ENCODE results near the gene BCKDHB.
"Not testable (repeated sequence)": the region's sequence is repeated elsewhere in the genome, so short reads cannot be mapped to it uniquely, and the experiment has no call there.

The BCKDHB gene

DNA sequence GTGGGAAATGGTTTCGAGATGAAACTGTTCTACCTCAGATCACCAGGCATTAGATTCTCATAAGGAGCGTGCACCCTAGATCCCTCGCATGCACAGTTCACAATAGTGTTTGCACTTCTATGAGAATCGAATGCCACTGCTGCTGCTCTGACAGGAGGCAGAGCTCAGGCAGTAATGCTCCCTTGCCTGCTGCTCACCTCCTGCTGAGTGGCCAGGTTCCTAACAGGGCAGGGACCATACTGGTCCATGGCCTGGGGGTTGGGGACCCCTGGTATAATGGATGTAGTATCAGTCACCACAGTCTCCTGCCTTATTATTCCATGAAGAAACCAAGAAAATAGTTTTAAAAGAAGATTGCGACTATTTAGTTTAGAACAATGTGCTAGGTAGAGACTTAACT, 127.5 kb downstream of the BCKDHB start:
- in situ Hi-C loops (cut with HindIII; ENCODE audit: low pct_ligation_motif_present, low pct_unique_long_range_greater_than_20kb, low sequenced_read_pairs): no loop called here
- no peak for DNase-seq

DNA sequence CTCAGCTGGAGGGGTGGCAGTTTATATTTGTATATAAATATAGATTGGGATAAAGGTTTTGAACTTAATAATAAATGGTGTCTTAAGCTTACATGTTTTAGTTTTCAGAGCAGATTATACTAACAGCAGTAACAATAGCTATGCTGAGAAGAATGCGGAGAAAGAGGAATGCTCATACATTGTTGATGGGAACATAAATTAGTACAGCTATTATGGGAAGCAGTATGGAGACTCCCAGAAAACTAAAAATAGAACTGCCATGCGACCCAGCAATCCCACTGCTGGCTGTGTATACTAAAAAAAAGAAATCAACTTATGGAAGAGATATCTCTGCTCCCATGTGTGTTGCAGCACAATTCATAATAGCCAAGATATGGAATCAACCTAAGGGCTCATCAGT, 127.9 kb downstream of the BCKDHB start:
- no peak for DNase-seq
- in situ Hi-C loops (cut with HindIII; ENCODE audit: low pct_ligation_motif_present, low pct_unique_long_range_greater_than_20kb, low sequenced_read_pairs): no loop called here

DNA sequence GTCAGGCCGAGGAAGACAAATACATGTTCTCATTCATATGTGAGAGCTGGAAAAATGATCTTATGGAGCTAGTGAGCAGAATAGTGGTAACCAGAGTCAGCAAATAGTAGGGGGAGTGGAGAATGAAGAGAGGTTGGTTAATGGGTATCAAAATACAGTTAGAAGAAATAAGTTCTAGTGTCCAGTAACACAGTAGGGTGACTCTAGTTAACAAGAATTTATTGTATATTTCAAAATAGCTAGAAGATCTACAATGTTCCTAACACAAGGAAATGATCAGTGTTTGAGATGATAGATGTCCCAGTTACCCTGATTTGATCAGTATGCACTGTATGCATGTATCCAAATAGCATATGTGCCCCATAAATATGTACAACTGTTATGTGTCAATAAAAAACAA, 128.4 kb downstream of the BCKDHB start:
- DNase-seq: no peak
- in situ Hi-C loops (cut with HindIII; ENCODE audit: low pct_ligation_motif_present, low pct_unique_long_range_greater_than_20kb, low sequenced_read_pairs): no loop called here

DNA sequence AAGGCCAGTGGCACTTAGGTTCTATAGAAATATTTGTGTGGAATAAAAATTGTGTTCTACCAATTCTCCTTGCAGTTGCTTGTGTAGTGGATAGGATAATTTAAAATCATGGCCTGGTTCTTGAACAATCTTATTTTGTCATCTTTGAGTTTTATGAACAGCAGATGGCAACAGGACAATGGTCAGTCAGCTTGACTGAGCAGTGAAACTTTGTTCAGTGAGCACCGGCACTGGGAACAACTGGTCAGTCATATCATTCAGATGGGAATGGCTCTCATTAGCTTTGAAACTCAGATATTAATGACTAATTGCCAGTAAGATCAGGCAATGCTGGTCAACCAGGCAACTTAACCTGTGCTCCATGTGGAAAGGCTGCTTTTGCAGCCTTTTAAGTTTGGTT, 129.2 kb downstream of the BCKDHB start:
- in situ Hi-C loops (cut with HindIII; ENCODE audit: low pct_ligation_motif_present, low pct_unique_long_range_greater_than_20kb, low sequenced_read_pairs): no loop called here
- no peak for DNase-seq

DNA sequence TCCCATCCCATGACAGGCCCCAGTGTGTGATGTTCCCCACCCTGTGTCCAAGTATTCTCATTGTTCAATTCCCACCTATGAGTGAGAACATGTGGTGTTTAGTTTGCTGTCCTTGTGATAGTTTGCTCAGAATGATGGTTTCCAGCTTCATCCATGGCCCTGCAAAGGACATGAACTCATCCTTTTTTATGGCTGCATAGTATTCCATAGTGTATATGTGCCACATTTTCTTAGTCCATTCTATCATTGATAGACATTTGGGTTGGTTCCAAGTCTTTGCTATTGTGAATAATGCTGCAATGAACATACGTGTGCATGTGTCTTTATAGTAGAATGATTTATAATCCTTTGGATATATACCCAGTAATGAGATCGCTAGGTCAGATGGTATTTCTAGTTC, 132.3 kb downstream of the BCKDHB start:
- in situ Hi-C loops (cut with HindIII; ENCODE audit: low pct_ligation_motif_present, low pct_unique_long_range_greater_than_20kb, low sequenced_read_pairs); DNase-seq: not testable (repeated sequence)

DNA sequence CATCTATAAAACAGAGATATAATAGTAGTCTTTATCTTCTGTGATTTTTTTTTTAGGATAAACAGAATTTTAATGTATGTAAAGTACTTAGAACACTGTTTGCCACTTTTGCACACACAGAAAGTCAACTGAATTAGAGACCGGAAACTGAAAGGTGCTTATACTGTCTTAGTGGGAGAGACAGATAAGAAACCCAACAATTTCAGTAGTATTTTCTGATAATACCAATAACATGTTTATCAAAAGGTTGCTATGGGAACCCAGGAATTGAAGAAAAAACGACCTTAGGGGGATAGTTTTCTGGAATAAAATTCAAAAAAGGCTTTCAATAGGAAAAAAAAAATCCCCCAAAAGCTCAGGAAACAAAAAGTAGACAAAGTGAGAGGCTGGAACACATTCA, 138.6 kb downstream of the BCKDHB start:
- no peak for DNase-seq
- in situ Hi-C loops (cut with HindIII; ENCODE audit: low pct_ligation_motif_present, low pct_unique_long_range_greater_than_20kb, low sequenced_read_pairs): no loop called here

DNA sequence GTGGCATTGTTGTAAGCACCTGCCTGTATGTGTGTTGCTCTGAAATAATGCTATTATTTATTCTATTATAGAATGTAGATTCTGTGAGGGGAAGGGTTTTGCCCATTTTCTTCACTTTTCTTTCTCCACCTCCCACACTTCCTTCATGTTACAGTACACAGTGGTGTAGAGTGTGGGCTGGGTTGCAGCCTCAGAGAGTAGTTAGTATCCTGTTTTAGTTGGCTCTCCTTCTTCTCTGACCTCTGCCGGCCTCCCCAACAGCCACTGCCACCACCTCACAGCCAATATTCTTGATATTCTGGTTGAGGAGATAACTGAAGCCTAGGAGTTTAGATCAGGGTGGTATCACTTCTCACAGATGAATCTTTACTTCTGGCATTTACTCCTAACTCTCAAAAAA, 143.4 kb downstream of the BCKDHB start:
- no peak for DNase-seq
- in situ Hi-C loops (cut with HindIII; ENCODE audit: low pct_ligation_motif_present, low pct_unique_long_range_greater_than_20kb, low sequenced_read_pairs): no loop called here

DNA sequence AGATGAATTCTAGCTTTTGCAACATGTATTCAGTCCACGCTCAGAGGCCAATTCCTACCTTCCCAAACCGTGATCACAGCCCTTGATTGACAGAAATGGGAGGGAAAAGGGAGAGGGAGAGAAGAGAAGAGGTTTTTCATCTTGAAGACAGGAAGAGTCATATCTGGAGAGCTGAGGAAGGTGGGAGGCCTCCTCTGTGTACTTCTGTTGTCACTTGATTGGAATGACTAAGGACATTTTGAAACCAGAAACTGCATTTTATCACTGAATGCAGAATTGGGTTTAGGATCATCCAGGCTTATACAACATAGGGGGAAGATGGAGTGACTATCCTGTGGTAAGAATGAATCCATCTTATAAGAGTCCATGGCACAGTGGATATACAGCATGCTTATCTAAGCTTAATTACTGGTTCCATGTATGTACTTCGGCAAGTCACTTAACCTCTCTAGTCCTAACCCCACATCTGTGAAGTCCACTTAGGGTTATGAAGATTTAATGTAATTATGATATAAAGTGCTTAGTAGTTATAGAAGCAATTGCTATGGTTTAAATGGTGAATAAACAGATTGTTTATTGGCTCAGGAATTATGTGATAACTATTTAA, 144.0 kb downstream of the BCKDHB start:
- DNase-seq: no peak

DNA sequence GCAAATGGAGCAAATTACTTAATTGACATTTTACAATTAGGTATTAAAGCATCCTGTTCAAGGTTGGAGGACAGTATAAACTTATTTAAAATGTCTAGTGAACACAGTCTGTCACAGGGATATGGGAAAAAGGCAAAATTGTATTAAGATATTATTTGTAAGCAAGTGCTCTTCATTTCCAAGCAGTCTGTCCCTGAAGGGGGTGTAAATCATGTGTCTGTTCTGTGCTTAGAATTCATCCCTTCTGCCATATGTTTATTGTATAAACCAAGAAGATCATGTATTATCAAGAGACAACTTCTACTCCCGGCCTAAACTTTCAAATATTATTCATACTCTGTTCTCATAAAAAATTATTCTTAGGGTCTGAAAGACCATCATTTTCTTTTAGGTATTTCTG, 144.8 kb downstream of the BCKDHB start:
- DNase-seq: no peak
- in situ Hi-C loops (cut with HindIII; ENCODE audit: low pct_ligation_motif_present, low pct_unique_long_range_greater_than_20kb, low sequenced_read_pairs): no loop called here

More for the DNA sequence above, 144.0 kb downstream of the BCKDHB start:
- in situ Hi-C loops (cut with HindIII; ENCODE audit: low pct_ligation_motif_present, low pct_unique_long_range_greater_than_20kb, low sequenced_read_pairs): no loop called here

DNA sequence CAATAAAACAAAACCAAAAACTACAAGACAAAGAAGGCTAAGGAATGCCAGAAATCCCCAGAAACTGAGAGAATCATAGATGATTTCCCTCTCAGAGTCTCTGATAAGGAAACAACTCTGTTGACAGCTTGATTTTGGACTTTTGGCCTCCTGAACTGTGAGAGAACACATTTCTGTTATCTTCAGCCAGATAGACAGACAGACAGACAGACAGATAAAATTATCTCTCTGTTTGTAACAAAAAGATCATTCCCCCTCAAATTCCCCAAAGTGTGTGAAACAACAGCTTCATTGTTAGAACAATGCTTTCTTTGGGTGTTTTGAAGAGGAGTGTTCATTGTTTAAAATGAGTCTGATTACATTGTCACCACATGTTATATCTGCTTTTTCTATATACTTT, 148.2 kb downstream of the BCKDHB start:
- no peak for DNase-seq
- in situ Hi-C loops (cut with HindIII; ENCODE audit: low pct_ligation_motif_present, low pct_unique_long_range_greater_than_20kb, low sequenced_read_pairs): no loop called here

DNA sequence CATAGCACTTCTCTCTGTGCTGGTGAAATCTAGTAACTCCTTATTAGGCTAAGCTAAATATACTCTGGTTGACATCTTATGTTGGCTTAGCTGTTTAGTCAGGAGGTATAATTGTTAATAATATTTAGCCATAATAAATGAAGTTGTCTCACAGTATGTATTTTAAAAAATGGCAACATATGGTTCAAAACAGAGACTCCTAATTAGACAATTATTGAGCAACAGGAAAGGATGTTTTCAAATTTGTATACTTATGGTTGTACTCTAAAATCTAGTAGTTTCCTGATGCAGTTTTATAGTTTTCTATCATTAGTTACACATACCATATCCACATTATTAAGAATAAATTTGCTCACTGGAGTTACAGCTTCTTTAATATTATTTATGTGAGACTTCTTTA, 150.2 kb downstream of the BCKDHB start:
- DNase-seq: no peak
- in situ Hi-C loops (cut with HindIII; ENCODE audit: low pct_ligation_motif_present, low pct_unique_long_range_greater_than_20kb, low sequenced_read_pairs): no loop called here

DNA sequence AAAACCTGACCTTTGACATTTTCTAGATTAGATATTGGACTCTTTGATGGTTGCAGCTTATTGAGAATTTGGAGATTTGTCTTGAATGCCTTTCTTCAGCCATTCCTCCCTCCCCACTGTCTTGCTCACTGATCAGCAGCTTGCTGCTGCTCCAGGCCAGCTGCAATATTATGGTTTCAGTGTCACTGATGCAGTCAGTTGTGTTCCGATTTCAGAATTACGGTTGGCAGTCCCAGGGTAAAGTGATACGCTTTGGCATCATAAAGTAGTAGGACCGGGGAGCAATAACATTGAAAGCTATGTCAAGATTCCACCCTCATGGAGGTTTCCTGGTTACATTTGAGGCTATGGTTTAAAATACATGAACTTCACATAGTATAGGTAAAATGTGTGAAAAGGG, 152.6 kb downstream of the BCKDHB start:
- in situ Hi-C loops (cut with HindIII; ENCODE audit: low pct_ligation_motif_present, low pct_unique_long_range_greater_than_20kb, low sequenced_read_pairs): no loop called here
- no peak for DNase-seq

DNA sequence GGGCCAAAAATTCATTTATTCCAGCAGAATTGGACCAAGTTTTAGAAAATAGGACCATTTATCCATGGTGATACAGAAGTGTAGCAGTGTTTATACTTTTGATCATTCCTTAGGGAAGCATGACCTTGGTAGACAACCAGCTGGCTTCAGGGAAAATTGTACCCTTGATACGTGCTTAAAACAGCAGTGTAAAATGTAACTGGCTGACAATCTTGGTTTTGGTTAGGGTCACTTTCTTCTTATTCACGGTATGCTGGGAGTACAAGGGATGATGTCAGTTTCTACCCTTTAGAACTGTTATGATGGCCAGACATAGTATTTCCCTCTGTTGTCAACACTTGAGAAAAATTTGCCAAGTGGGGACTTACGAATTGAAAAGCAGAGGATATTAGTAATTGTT, 157.1 kb downstream of the BCKDHB start:
- in situ Hi-C loops (cut with HindIII; ENCODE audit: low pct_ligation_motif_present, low pct_unique_long_range_greater_than_20kb, low sequenced_read_pairs): no loop called here
- DNase-seq: no peak

DNA sequence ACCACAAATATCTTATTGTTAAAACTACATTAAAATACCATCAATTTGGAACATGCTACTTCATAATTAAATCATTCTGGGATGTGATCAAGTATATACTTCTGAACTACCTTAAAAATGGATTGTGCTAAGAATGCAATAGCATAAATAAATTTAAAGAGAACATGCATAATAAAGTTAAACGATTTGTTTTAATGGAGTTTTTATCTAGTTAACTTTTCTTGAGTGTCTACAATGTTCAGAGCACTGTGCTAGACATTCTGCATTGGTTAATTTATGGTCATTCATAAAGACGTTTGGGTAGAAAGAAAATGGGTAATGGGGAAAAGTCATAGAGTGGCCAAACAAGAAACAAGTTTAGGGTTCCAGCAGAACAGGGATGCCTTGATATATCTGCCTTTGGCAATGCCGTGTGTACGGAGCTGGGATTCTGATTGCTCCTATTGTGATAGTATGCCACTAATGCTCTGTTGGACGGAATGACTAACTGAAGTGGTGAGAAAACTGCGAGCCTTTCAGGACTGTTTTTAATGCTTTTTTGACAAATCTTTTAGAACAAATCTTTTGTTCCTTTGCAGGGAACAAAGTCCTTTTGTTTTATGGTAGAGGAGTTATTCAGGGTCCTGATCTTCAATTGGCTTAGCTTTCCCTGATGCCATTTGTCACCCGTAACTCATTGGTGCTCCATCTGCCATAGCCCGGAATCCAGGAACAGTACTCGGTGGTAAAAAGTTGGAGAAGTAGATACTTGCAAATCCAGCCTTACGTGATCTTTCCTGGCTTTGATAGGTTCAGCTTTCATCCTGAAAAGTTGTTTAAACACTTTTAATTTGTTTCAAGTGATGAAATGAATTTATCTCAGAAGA, 162.6 kb downstream of the BCKDHB start:
- DNase-seq: no peak
- in situ Hi-C loops (cut with HindIII; ENCODE audit: low pct_ligation_motif_present, low pct_unique_long_range_greater_than_20kb, low sequenced_read_pairs): no loop called here

DNA sequence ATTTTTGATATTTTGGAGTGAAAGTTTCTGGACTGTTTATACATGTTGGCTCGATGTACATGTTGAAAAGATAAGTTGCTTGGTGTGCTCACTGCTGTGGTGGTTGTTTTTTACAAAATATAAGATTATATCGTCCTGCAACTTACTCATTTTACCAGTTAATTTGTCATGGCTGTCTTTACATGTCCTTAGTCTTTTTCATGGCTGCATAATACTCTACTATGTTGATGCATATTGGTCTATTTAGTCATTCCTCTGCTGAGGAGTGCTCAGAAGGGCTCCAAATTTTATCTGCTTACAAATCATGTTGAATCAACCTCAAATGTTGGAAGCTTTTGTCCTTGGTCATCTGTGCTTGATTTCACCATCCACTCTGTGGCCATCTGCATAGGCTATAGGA, 164.6 kb downstream of the BCKDHB start:
- DNase-seq: no peak
- in situ Hi-C loops (cut with HindIII; ENCODE audit: low pct_ligation_motif_present, low pct_unique_long_range_greater_than_20kb, low sequenced_read_pairs): no loop called here

DNA sequence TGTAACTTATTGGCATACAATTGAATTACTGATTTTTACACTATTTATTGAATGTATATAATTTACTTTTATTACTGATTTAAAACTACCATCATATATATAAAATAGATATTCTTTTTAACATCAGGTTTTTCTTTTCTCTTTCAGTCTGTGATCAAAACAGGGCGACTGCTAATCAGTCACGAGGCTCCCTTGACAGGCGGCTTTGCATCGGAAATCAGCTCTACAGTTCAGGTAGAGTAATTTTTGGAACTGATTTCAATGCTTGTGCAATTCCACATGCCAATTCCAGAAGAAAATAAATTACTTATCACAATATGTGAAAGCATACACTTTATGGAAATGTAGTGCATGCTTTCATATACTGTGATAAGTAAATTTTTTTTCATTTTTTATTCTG, 166.5 kb downstream of the BCKDHB start:
- in situ Hi-C loops (cut with HindIII; ENCODE audit: low pct_ligation_motif_present, low pct_unique_long_range_greater_than_20kb, low sequenced_read_pairs): no loop called here
- DNase-seq: no peak

DNA sequence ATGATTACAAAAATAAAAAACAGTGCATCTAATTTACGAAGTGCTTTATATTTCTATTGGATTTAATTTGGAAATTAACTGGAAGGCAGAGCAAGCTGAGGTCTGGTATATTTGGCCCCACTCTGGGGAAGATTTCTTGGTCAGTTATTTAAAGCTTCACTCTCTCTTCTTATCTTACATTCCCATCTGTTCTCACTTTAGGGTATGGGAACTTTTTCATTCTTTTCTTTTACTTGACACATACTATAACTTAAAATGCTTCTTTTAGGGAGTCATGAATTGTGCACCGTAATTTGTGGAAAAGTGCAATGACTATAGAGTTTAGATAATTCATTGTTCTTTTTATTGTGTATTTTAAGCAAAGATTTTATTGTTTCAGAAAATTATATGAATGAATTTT, 170.4 kb downstream of the BCKDHB start:
- in situ Hi-C loops (cut with HindIII; ENCODE audit: low pct_ligation_motif_present, low pct_unique_long_range_greater_than_20kb, low sequenced_read_pairs): no loop called here
- DNase-seq: no peak

DNA sequence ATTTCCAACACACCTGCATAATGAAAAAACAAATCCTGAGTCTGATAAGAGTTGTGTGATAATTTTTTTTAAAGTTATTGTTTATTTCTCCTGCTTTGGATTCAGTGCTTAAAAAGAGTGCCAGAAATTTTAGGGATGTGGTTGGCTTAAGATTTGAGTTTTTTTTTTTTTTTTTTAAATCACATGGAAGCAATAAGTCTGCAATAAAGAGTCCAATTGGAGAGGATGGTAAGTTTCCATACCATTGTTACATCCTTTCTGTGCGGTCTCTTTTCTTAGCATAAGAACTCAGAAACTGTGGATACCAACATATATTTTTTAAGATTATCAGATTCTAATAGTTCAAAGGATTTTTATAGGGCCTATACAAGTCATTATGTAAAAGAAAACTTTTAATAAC, 171.0 kb downstream of the BCKDHB start:
- in situ Hi-C loops (cut with HindIII; ENCODE audit: low pct_ligation_motif_present, low pct_unique_long_range_greater_than_20kb, low sequenced_read_pairs): no loop called here
- DNase-seq: no peak

DNA sequence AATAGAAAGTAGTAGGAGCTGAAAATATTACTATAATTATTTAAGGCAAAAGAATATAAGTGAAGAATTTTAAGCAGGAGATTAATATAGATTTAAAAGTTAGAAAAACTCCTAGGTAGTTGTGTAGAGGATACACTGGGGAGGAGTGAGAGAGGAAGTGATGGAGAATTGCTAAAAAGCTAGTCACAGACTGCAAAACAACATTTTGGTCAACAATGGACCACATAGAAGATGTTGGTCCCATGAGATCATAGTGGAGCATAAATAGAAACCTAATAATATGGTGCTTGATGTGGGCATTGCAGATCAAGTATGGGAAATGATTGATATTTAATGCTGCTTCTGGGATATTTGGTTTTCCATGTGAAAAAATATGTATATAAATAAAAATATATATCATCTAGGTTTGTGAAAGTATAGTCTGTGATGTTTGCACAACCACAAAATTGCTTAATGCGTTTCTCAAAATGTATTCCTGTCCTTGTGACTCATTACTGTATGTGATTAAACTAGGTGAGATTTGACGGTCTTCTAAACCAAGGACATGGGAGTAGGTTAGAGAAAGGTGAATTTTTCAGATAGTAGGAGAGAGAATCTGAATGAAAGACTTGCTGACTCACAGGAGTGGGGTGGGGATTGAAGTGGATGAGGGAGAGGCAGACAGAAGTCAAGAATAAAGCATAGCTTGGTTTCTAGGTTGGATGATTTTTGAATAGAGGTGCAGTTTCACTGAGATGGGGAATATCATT, 174.0 kb downstream of the BCKDHB start:
- in situ Hi-C loops (cut with HindIII; ENCODE audit: low pct_ligation_motif_present, low pct_unique_long_range_greater_than_20kb, low sequenced_read_pairs): no loop called here
- no peak for DNase-seq
